ENCODE data around the gene GABRG1. TPM values are rescaled to one million over a fixed set of nuclear protein-coding genes. Genes with fewer than 3 reads are reported as not detected.

The GABRG1 gene
- total RNA-seq, 4 donors from 2014 or later, result 0.62 TPM; not detected in 3

GRCh38 chr4:45992728-45993127 lies 131.1 kb downstream of the GABRG1 start:
- H3K36me3 ChIP-seq, result no peaks in the 10 kb centered on the region
- no peak overlapping the region for H3K27ac ChIP-seq
- TF ChIP-seq POLR2A (IDR thresholded peaks at IDR 0.05), result no peak
- no peak for TF ChIP-seq CTCF (IDR thresholded peaks at IDR 0.05)
- intact Hi-C loops (cut with DNase I; ENCODE audit: low total_unique reads), result no loop called here
- H3K27me3 ChIP-seq, result no peaks in the 10 kb centered on the region
- no peaks in the 10 kb centered on the region for H3K4me1 ChIP-seq
- H3K9me3 ChIP-seq, result no peaks in the 10 kb centered on the region
- no peak overlapping the region for H3K4me3 ChIP-seq
- DNase-seq, result no peak

DNA sequence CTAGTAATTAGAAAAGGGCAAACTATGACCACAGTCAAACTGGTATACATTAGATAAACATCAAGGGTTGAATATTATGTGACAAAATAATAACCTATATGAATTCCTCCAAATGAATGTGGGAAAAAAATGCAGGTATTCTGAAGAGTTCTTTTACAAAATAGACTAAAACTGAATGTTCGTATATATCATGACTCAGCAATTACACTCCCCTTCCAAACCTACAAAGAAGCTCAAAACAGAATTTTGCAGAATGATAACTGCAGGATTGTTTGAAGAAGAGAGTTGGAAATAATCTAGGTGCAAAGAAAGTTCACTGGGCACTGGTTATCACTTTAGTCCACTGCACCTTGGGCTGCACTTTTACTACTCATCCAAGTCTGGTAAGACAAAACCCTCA lies 134.1 kb downstream of the GABRG1 start:
- no peak overlapping the region for H3K27ac ChIP-seq
- H3K4me3 ChIP-seq, result no peak overlapping the region
- TF ChIP-seq CTCF (IDR thresholded peaks at IDR 0.05) (no peak), POLR2A (IDR thresholded peaks at IDR 0.05) (no peak)
- no peak for DNase-seq
- no peaks in the 10 kb centered on the region for H3K9me3 ChIP-seq
- no peaks in the 10 kb centered on the region for H3K4me1 ChIP-seq
- no peaks in the 10 kb centered on the region for H3K36me3 ChIP-seq
- H3K27me3 ChIP-seq, result no peaks in the 10 kb centered on the region
- intact Hi-C loops (cut with DNase I; ENCODE audit: low total_unique reads), result no loop called here

DNA sequence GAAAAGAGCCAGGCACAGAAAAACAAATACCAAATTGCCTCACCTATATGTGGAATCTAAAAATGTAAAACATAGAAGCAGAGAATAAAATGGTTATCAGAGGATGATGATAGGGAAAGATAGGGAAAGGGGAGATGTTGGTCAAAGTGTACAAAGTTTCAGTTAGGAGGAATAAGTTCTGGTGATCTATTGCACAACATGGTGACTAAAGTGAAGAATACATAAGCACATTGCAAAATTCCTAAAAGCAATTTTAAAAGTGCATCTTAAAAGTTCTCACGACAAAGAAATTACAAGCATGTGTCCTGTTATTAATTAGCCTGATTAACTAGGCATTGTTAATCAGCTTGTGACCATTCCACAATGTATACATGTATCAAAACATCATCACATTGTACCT lies 136.0 kb downstream of the GABRG1 start:
- H3K27me3 ChIP-seq, result no peaks in the 10 kb centered on the region
- H3K4me3 ChIP-seq, result no peak overlapping the region
- H3K36me3 ChIP-seq, result no peaks in the 10 kb centered on the region
- H3K4me1 ChIP-seq, result no peaks in the 10 kb centered on the region
- DNase-seq, result no peak
- TF ChIP-seq CTCF (IDR thresholded peaks at IDR 0.05), result no peak
- TF ChIP-seq POLR2A (IDR thresholded peaks at IDR 0.05), result no peak
- H3K27ac ChIP-seq, result no peak overlapping the region
- intact Hi-C loops (cut with DNase I; ENCODE audit: low total_unique reads), result no loop called here
- no peaks in the 10 kb centered on the region for H3K9me3 ChIP-seq

All from uterus (tissue), 4 donors.